ENCODE measurements around the gene PLGRKT. TPM values are rescaled to one million over a fixed set of nuclear protein-coding genes. Genes with fewer than 3 reads are reported as not detected.
"Not testable (repeated sequence)": the region's sequence is repeated elsewhere in the genome, so short reads cannot be mapped to it uniquely, and the experiment has no call there.

Gene PLGRKT
- total and polyA plus RNA-seq, 2 donors (not counting 1 experiment from before 2014, with no cell fraction given) = 17.3 to 21.6 TPM

DNA sequence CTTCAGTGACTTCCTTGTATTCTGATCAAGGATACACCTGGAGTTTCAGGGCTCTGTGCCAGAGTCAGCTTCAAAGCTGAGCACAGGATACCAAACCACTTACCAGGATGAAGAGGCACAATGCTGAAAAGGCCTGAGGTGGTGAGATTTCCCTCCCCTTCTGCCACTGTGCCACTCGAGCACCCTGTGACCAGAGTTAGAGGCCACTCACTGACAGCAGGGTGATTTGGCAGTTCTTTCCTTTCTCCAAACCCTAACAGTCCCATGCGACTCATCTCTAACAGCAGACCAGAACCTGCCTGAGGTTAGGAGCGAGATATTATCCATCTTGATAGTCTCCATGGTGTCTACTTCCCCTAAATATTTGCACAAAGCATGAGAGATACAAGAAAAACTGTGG, 1.8 kb downstream of the PLGRKT start:
- peak in 1 of 2 donors; percentile 26 for DNase-seq (ENCODE audit: low read depth in 2 of 2)
- H4K20me1 ChIP-seq (ENCODE audit: control insufficient read depth, extremely low read depth, insufficient read depth, low read length) = no peaks in the 10 kb centered on the region
- peaks cover 5% of the 10 kb centered on the region for H3K4me1 ChIP-seq (ENCODE audit: control insufficient read depth, extremely low read depth, insufficient read depth, low read length)
- H3K9me3 ChIP-seq (ENCODE audit: control insufficient read depth, insufficient read depth, low read depth, low read length) = no peaks in the 10 kb centered on the region
- H2AFZ ChIP-seq (ENCODE audit: low read length) = no peak overlapping the region
- no peak overlapping the region for H3K27ac ChIP-seq (ENCODE audit: insufficient read depth, low read length)
- H3K4me2 ChIP-seq (ENCODE audit: extremely low read depth, insufficient read depth, low read length) = no peak overlapping the region
- no peaks in the 10 kb centered on the region for H3K36me3 ChIP-seq (ENCODE audit: control insufficient read depth, insufficient read depth, low read length)
- no peak overlapping the region for H3K4me3 ChIP-seq (replicated peaks in 1 of 4; ENCODE audit: control extremely low read depth in 1 of 4, insufficient read depth in 1 of 4, low read depth in 3 of 4, low read length in 4 of 4)
- no peaks in the 10 kb centered on the region for H3K79me2 ChIP-seq (ENCODE audit: control insufficient read depth, insufficient read depth, low read length)
- no peak overlapping the region for H3K9ac ChIP-seq (ENCODE audit: insufficient read depth, low read length)
- no peak for TF ChIP-seq EZH2 (IDR thresholded peaks at IDR 0.05; ENCODE audit: low read length, missing control alignments)
- TF ChIP-seq, protein P1, sequence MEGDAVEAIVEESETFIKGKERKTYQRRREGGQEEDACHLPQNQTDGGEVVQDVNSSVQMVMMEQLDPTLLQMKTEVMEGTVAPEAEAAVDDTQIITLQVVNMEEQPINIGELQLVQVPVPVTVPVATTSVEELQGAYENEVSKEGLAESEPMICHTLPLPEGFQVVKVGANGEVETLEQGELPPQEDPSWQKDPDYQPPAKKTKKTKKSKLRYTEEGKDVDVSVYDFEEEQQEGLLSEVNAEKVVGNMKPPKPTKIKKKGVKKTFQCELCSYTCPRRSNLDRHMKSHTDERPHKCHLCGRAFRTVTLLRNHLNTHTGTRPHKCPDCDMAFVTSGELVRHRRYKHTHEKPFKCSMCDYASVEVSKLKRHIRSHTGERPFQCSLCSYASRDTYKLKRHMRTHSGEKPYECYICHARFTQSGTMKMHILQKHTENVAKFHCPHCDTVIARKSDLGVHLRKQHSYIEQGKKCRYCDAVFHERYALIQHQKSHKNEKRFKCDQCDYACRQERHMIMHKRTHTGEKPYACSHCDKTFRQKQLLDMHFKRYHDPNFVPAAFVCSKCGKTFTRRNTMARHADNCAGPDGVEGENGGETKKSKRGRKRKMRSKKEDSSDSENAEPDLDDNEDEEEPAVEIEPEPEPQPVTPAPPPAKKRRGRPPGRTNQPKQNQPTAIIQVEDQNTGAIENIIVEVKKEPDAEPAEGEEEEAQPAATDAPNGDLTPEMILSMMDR (conservative IDR thresholded peaks at IDR 0.05 in 1 of 2, IDR thresholded peaks at IDR 0.05 in 1 of 2; ENCODE audit: low read depth in 1 of 2, low read length in 2 of 2) = no peak
- no peaks in the 10 kb centered on the region for H3K27me3 ChIP-seq (ENCODE audit: control insufficient read depth, insufficient read depth, low read length)

DNA sequence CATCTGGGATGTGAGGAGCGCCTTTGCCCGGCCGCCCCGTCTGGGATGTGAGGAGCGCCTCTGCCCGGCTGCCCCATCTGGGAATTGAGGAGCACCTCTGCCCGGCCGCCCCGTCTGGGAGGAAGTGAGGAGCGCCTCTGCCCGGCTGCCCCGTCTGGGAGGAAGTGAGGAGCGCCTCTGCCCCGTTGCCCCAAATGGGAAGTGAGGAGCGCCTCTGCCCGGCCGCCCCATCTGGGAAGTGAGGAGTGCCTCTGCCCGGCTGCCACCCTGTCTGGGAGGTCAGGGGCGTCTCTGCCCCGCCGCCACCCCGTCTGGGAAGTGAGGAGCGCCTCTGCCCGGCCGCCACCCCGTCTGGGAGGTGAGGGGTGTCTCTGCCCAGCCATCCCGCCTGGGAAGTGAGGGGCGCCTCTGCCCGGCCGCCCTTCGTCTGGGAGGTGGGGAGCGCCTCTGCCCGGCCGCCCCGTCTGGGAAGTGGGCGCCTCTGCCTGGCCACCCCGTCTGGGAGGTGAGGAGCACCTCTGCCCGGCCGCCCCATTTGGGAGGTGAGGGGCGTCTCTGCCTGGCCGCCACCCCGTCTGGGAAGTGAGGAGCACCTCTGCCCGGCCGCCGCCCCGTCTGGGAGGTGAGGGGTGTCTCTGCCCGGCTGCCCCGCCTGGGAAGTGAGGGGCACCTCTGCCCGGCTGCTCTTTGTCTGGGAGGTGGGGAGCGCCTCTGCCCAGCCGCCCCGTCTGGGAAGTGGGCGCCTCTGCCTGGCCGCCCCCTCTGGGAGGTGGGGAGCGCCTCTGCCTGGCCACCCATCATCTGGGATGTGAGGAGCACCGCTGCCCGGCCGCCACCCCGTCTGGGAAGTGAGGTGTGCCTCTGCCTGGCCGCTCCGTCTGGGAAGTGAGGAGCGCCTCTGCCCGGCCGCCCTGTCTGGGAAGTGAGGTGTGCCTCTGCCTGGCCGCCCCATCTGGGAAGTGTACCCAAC, 3.6 kb downstream of the PLGRKT start:
- H3K4me3 ChIP-seq (replicated peaks in 1 of 4; ENCODE audit: control extremely low read depth in 1 of 4, insufficient read depth in 1 of 4, low read depth in 3 of 4, low read length in 4 of 4); H2AFZ ChIP-seq (ENCODE audit: low read length); H3K9ac ChIP-seq (ENCODE audit: insufficient read depth, low read length); H3K9me3 ChIP-seq (ENCODE audit: control insufficient read depth, insufficient read depth, low read depth, low read length); H3K4me2 ChIP-seq (ENCODE audit: extremely low read depth, insufficient read depth, low read length); H3K4me1 ChIP-seq (ENCODE audit: control insufficient read depth, extremely low read depth, insufficient read depth, low read length); H3K36me3 ChIP-seq (ENCODE audit: control insufficient read depth, insufficient read depth, low read length); H3K79me2 ChIP-seq (ENCODE audit: control insufficient read depth, insufficient read depth, low read length); H3K27me3 ChIP-seq (ENCODE audit: control insufficient read depth, insufficient read depth, low read length); H4K20me1 ChIP-seq (ENCODE audit: control insufficient read depth, extremely low read depth, insufficient read depth, low read length); H3K27ac ChIP-seq (ENCODE audit: insufficient read depth, low read length); DNase-seq (ENCODE audit: low read depth in 2 of 2): not testable (repeated sequence)

DNA sequence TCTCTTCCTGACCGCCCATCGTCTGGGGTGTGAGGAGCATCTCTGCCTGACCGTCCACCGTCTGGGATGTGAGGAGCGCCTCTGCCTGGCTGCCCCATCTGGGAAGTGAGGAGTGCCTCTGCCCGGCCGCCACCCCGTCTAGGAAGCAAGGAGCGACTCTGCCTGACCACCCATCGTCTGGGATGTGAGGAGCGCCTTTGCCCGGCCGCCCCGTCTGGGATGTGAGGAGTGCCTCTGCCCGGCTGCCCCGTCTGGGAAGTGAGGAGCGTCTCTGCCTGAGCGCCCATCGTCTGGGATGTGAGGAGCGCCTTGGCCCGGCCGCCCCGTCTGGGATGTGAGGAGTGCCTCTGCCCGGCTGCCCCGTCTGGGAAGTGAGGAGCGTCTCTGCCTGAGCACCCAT, 4.4 kb downstream of the PLGRKT start:
- not testable (repeated sequence) for H3K27me3 ChIP-seq (ENCODE audit: control insufficient read depth, insufficient read depth, low read length); H2AFZ ChIP-seq (ENCODE audit: low read length); DNase-seq (ENCODE audit: low read depth in 2 of 2); H3K36me3 ChIP-seq (ENCODE audit: control insufficient read depth, insufficient read depth, low read length); H3K4me1 ChIP-seq (ENCODE audit: control insufficient read depth, extremely low read depth, insufficient read depth, low read length); H3K27ac ChIP-seq (ENCODE audit: insufficient read depth, low read length); H3K9ac ChIP-seq (ENCODE audit: insufficient read depth, low read length); H3K9me3 ChIP-seq (ENCODE audit: control insufficient read depth, insufficient read depth, low read depth, low read length); H3K79me2 ChIP-seq (ENCODE audit: control insufficient read depth, insufficient read depth, low read length); H3K4me3 ChIP-seq (replicated peaks in 1 of 4; ENCODE audit: control extremely low read depth in 1 of 4, insufficient read depth in 1 of 4, low read depth in 3 of 4, low read length in 4 of 4); H3K4me2 ChIP-seq (ENCODE audit: extremely low read depth, insufficient read depth, low read length); H4K20me1 ChIP-seq (ENCODE audit: control insufficient read depth, extremely low read depth, insufficient read depth, low read length)

DNA sequence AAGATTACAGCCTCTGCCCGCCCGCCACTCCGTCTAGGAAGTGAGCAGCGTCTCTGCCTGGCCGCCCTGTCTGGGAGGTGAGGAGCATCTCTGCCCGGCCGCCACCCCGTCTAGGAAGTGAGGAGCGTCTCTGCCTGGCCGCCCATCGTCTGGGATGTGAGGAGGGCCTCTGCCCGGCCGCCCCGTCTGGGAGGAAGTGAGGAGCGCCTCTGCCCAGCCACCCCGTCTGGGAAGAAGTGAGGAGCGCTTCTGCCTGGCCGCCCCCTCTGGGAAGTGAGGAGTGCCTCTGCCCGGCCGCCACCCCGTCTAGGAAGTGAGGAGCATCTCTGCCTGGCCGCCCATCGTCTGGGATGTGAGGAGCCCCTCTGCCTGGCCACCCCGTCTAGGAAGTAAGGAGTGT, 4.8 kb downstream of the PLGRKT start:
- H3K9ac ChIP-seq (ENCODE audit: insufficient read depth, low read length); H2AFZ ChIP-seq (ENCODE audit: low read length); H3K27me3 ChIP-seq (ENCODE audit: control insufficient read depth, insufficient read depth, low read length); DNase-seq (ENCODE audit: low read depth in 2 of 2); H3K27ac ChIP-seq (ENCODE audit: insufficient read depth, low read length); H4K20me1 ChIP-seq (ENCODE audit: control insufficient read depth, extremely low read depth, insufficient read depth, low read length); H3K9me3 ChIP-seq (ENCODE audit: control insufficient read depth, insufficient read depth, low read depth, low read length); H3K79me2 ChIP-seq (ENCODE audit: control insufficient read depth, insufficient read depth, low read length); H3K36me3 ChIP-seq (ENCODE audit: control insufficient read depth, insufficient read depth, low read length); H3K4me3 ChIP-seq (replicated peaks in 1 of 4; ENCODE audit: control extremely low read depth in 1 of 4, insufficient read depth in 1 of 4, low read depth in 3 of 4, low read length in 4 of 4); H3K4me1 ChIP-seq (ENCODE audit: control insufficient read depth, extremely low read depth, insufficient read depth, low read length); H3K4me2 ChIP-seq (ENCODE audit: extremely low read depth, insufficient read depth, low read length): not testable (repeated sequence)

Measured in fibroblast of lung (primary cell).